Measurements from ENCODE around the gene MRPS14.
"Not testable (repeated sequence)": the region's sequence is repeated elsewhere in the genome, so short reads cannot be mapped to it uniquely, and the experiment has no call there.

MRPS14 gene

DNA sequence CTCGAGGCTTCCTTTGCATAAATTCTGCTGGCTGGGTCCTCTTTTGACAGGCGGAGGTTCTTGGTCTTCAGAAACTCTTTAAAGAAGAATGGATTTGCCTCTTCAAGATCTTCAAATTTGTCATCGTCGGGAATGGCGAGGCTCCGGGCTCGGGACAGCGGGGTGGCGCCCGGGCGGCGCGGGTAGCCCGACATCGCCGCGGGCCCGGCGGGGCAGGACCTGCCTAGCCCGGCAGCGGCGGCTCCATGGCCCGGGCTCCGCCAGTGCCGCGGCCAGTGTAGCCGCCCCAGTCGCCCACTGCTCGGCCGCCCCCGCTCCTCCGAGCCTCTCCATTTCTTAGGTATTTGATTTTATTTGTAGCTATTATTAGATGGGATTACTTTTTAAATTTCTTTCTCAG, 22.3 kb upstream of the MRPS14 start:
- H3K4me3 ChIP-seq (ENCODE audit: insufficient read depth, low read depth, low read length, poor library complexity, severe bottlenecking) = no peak overlapping the region
- no peaks in the 10 kb centered on the region for H3K36me3 ChIP-seq (ENCODE audit: control insufficient read depth, insufficient read depth, low read length)
- no peaks in the 10 kb centered on the region for H3K9me3 ChIP-seq (ENCODE audit: control insufficient read depth, low read length)
- H3K27me3 ChIP-seq (replicated peaks; ENCODE audit: control insufficient read depth, insufficient read depth, low read length, poor library complexity, severe bottlenecking) = no peaks in the 10 kb centered on the region
- H3K27ac ChIP-seq (ENCODE audit: insufficient read depth, low read length, poor library complexity, severe bottlenecking) = no peak overlapping the region
- no peaks in the 10 kb centered on the region for H3K4me1 ChIP-seq (ENCODE audit: control insufficient read depth, insufficient read depth, low read length, poor library complexity, severe bottlenecking)
- no peak for DNase-seq

DNA sequence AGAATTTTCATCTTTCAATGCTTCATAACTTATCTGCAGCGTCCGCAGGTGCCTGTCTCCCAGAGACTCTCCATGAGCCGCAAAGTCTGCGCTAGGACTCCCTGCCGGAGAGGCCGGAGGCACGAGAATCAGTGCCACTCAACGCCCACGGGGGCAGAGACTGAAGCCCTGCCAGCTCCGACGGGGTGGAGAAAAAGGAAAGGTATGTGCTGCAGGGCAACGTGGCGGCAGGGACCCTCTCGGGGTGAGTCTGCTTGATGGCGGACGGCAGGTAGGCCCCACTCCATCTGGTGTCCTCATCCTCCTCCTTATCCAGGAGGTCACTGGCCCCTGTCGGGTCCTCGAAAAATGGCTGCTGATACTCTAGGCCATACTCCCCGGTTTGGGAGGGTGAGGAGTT, 21.9 kb upstream of the MRPS14 start:
- H3K36me3 ChIP-seq (ENCODE audit: control insufficient read depth, insufficient read depth, low read length) = no peaks in the 10 kb centered on the region
- H3K9me3 ChIP-seq (ENCODE audit: control insufficient read depth, low read length) = no peaks in the 10 kb centered on the region
- H3K4me3 ChIP-seq (ENCODE audit: insufficient read depth, low read depth, low read length, poor library complexity, severe bottlenecking) = no peak overlapping the region
- no peaks in the 10 kb centered on the region for H3K4me1 ChIP-seq (ENCODE audit: control insufficient read depth, insufficient read depth, low read length, poor library complexity, severe bottlenecking)
- H3K27ac ChIP-seq (ENCODE audit: insufficient read depth, low read length, poor library complexity, severe bottlenecking) = no peak overlapping the region
- no peak for DNase-seq
- no peaks in the 10 kb centered on the region for H3K27me3 ChIP-seq (replicated peaks; ENCODE audit: control insufficient read depth, insufficient read depth, low read length, poor library complexity, severe bottlenecking)

DNA sequence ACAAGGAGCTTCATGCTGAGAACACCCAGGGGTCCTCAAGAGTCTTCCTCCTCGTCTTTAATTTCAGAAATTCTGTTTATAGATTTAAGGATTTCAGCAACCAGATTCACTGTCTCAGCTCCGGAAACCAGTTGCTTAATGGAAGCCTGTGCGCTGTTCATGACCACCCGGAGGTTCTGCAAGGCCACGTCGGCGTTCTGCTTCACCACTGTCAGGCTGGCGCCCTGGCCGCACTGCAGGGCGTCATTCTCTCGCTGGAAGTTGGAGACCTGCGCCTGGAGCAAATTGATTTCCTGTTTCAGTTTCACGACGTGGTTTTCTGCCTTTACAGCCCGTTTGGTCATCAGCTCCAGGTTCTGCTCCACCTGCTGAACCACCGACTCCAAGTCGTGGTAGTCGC, 21.4 kb upstream of the MRPS14 start:
- H3K36me3 ChIP-seq (ENCODE audit: control insufficient read depth, insufficient read depth, low read length); H3K4me1 ChIP-seq (ENCODE audit: control insufficient read depth, insufficient read depth, low read length, poor library complexity, severe bottlenecking); H3K27ac ChIP-seq (ENCODE audit: insufficient read depth, low read length, poor library complexity, severe bottlenecking); H3K27me3 ChIP-seq (replicated peaks; ENCODE audit: control insufficient read depth, insufficient read depth, low read length, poor library complexity, severe bottlenecking); H3K4me3 ChIP-seq (ENCODE audit: insufficient read depth, low read depth, low read length, poor library complexity, severe bottlenecking); DNase-seq; H3K9me3 ChIP-seq (ENCODE audit: control insufficient read depth, low read length): not testable (repeated sequence)

DNA sequence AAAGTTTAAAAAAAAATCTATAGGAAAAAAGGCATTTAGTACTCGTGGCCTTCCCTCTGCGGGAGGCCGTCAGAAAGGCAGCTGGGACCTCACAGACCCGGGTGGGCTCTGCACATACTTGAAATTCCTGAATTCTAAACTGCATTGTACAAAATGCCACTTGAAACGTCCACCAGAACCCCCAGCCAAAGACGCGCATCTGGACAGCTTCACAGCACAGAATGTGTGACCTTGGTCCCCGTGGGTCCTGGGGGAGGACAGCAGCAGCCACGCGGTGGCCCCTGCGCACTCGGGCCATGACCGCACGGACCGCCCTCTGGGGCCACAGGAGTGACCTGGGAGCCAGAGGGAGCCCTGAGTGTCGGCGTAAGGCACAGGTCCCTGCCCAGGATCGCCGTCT, 20.6 kb upstream of the MRPS14 start:
- Histone ChIP-seq H3K36me3 (ENCODE audit: control insufficient read depth, insufficient read depth, low read length) (no peaks in the 10 kb centered on the region), H3K27ac (ENCODE audit: insufficient read depth, low read length, poor library complexity, severe bottlenecking) (no peak overlapping the region), H3K9me3 (ENCODE audit: control insufficient read depth, low read length) (no peaks in the 10 kb centered on the region), H3K4me3 (ENCODE audit: insufficient read depth, low read depth, low read length, poor library complexity, severe bottlenecking) (no peak overlapping the region), H3K4me1 (ENCODE audit: control insufficient read depth, insufficient read depth, low read length, poor library complexity, severe bottlenecking) (no peaks in the 10 kb centered on the region), H3K27me3 (replicated peaks; ENCODE audit: control insufficient read depth, insufficient read depth, low read length, poor library complexity, severe bottlenecking) (no peaks in the 10 kb centered on the region)
- DNase-seq = no peak

DNA sequence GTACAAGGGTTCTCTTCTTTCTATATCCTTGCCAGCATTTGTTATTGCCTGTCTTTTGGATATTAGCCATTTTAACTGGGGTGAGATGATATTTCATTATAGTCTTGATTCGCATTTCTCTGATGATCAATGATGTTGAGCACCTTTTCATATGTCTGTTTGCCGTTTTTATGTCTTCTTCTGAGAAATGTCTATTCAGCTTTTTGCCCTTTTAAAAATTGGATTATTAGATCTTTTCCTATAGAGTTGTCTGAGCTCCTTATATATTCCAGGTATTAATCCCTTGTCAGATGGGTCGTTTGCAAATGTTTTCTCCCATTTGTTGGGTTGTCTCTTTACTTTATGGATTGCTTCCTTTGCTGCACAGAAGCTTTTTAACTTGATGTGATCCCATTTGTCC, 19.4 kb upstream of the MRPS14 start:
- Histone ChIP-seq H3K4me3 (ENCODE audit: insufficient read depth, low read depth, low read length, poor library complexity, severe bottlenecking) (no peak overlapping the region), H3K27me3 (replicated peaks; ENCODE audit: control insufficient read depth, insufficient read depth, low read length, poor library complexity, severe bottlenecking) (no peaks in the 10 kb centered on the region), H3K9me3 (ENCODE audit: control insufficient read depth, low read length) (no peaks in the 10 kb centered on the region), H3K36me3 (ENCODE audit: control insufficient read depth, insufficient read depth, low read length) (no peaks in the 10 kb centered on the region), H3K27ac (ENCODE audit: insufficient read depth, low read length, poor library complexity, severe bottlenecking) (no peak overlapping the region), H3K4me1 (ENCODE audit: control insufficient read depth, insufficient read depth, low read length, poor library complexity, severe bottlenecking) (no peaks in the 10 kb centered on the region)
- DNase-seq = no peak

DNA sequence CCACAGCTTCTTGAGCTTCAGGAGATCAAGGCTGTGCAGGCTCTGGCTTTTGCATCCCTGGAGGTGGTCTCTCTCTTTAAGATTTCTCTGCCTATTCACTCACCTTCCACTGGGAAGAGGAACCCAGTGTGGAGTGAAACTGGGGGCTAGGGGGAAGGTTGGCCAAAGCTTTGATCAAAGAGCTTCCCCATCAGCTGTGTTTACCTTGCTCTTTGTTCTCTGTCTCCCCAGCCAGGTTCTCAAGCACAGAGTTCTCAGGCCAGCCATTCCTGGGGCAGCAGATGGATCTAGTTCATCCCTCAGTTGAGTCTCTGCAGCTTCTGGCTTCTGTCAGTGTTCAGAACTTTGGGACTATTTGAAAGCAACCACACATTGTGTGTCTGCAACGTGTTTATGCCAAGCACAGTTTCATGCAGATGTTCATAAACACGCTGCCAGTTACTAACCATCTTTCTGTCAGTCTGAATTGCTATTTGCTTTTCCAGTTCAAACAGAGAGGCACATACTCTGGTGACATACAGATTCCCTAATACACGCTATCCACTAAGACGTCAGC, 17.2 kb upstream of the MRPS14 start:
- H3K27ac ChIP-seq (ENCODE audit: insufficient read depth, low read length, poor library complexity, severe bottlenecking) = no peak overlapping the region
- no peaks in the 10 kb centered on the region for H3K27me3 ChIP-seq (replicated peaks; ENCODE audit: control insufficient read depth, insufficient read depth, low read length, poor library complexity, severe bottlenecking)
- H3K9me3 ChIP-seq (ENCODE audit: control insufficient read depth, low read length) = no peaks in the 10 kb centered on the region
- H3K4me3 ChIP-seq (ENCODE audit: insufficient read depth, low read depth, low read length, poor library complexity, severe bottlenecking) = no peak overlapping the region
- no peaks in the 10 kb centered on the region for H3K36me3 ChIP-seq (ENCODE audit: control insufficient read depth, insufficient read depth, low read length)
- no peaks in the 10 kb centered on the region for H3K4me1 ChIP-seq (ENCODE audit: control insufficient read depth, insufficient read depth, low read length, poor library complexity, severe bottlenecking)
- DNase-seq = no peak

DNA sequence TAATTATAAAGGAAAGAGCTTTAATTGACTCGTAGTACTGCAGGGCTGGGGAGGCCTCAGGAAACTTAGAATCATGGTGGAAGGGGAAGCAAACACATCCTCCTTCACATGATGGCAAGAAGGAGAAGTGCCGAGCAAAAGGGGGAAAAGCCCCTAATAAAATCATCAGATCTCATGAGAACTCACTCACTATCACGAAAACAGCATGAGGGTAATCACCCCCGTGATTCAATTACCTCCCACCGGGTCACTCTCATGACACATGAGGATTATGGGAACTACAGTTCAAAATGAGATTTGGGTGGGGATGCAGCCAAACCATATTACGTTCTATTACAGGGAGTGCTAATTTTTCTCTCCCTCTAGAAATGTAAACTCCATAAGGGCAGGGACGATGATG, 14.2 kb upstream of the MRPS14 start:
- no peak for DNase-seq
- Histone ChIP-seq H3K36me3 (ENCODE audit: control insufficient read depth, insufficient read depth, low read length) (no peaks in the 10 kb centered on the region), H3K27me3 (replicated peaks; ENCODE audit: control insufficient read depth, insufficient read depth, low read length, poor library complexity, severe bottlenecking) (no peaks in the 10 kb centered on the region), H3K9me3 (ENCODE audit: control insufficient read depth, low read length) (no peaks in the 10 kb centered on the region), H3K4me1 (ENCODE audit: control insufficient read depth, insufficient read depth, low read length, poor library complexity, severe bottlenecking) (no peaks in the 10 kb centered on the region), H3K4me3 (ENCODE audit: insufficient read depth, low read depth, low read length, poor library complexity, severe bottlenecking) (no peak overlapping the region), H3K27ac (ENCODE audit: insufficient read depth, low read length, poor library complexity, severe bottlenecking) (no peak overlapping the region)

DNA sequence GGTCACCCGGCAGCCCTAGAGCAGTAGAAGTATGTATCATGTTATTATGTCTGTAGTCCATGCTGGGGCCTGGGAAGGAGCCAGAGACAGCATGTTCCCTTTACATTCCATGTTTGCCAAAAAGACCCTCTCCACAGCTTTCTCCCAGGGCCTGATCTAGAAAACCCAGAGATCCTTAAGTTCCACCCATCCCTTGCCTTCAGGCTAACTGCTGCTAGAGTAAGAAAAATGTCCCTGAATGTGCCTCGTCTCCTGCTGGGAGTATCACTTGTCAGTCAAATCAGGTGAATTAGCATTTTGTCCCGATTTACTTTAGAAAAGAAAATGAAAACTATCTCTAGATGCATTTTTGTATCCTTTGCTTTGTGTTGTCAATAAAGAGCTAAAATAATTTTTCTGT, 13.3 kb upstream of the MRPS14 start:
- Histone ChIP-seq H3K4me1 (ENCODE audit: control insufficient read depth, insufficient read depth, low read length, poor library complexity, severe bottlenecking) (no peaks in the 10 kb centered on the region), H3K27me3 (replicated peaks; ENCODE audit: control insufficient read depth, insufficient read depth, low read length, poor library complexity, severe bottlenecking) (no peaks in the 10 kb centered on the region), H3K9me3 (ENCODE audit: control insufficient read depth, low read length) (no peaks in the 10 kb centered on the region), H3K4me3 (ENCODE audit: insufficient read depth, low read depth, low read length, poor library complexity, severe bottlenecking) (no peak overlapping the region), H3K27ac (ENCODE audit: insufficient read depth, low read length, poor library complexity, severe bottlenecking) (no peak overlapping the region), H3K36me3 (ENCODE audit: control insufficient read depth, insufficient read depth, low read length) (no peaks in the 10 kb centered on the region)
- DNase-seq = no peak

DNA sequence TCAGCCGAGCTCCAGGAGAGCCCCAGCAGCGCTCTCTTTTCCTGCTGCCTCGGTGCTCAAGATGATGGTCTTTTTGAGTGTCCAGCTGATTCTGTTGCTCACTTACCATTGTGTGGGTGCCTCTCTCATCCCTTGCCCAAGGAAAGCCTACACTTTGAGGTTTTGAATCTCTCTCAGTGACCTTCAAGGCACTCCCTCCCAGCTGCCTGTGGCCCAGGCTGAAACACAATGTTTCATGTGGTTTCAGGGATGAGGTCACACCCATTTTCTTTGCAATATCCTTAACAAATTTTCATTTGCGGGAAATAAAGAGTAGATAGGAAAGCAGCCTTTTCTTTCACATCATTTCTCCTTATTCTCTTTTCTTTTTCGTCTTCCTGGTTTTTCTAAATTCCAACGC, 12.6 kb upstream of the MRPS14 start:
- Histone ChIP-seq H3K36me3 (ENCODE audit: control insufficient read depth, insufficient read depth, low read length) (no peaks in the 10 kb centered on the region), H3K27ac (ENCODE audit: insufficient read depth, low read length, poor library complexity, severe bottlenecking) (no peak overlapping the region), H3K4me1 (ENCODE audit: control insufficient read depth, insufficient read depth, low read length, poor library complexity, severe bottlenecking) (no peaks in the 10 kb centered on the region), H3K9me3 (ENCODE audit: control insufficient read depth, low read length) (no peaks in the 10 kb centered on the region), H3K27me3 (replicated peaks; ENCODE audit: control insufficient read depth, insufficient read depth, low read length, poor library complexity, severe bottlenecking) (no peaks in the 10 kb centered on the region), H3K4me3 (ENCODE audit: insufficient read depth, low read depth, low read length, poor library complexity, severe bottlenecking) (no peak overlapping the region)
- DNase-seq = no peak

DNA sequence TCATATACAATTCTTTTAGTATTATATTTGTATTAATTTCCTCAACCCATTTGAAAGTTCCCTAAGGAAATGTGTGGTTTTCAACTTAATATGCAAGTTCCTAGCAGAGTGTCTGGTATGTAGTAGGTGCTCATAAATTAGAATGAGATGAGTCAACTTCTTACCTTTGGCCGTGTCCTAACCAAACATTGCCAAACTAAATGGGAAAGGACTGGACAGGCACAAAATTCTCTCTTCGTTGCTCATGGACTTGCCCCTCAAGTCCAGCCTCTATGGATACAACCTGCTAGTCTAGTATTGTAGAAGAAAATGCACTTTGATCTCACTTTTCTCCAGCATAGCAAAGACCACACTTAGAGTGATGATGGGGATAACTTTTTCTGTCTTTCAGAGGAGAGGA, 11.6 kb upstream of the MRPS14 start:
- Histone ChIP-seq H3K4me3 (ENCODE audit: insufficient read depth, low read depth, low read length, poor library complexity, severe bottlenecking) (no peak overlapping the region), H3K27ac (ENCODE audit: insufficient read depth, low read length, poor library complexity, severe bottlenecking) (no peak overlapping the region), H3K27me3 (replicated peaks; ENCODE audit: control insufficient read depth, insufficient read depth, low read length, poor library complexity, severe bottlenecking) (no peaks in the 10 kb centered on the region), H3K36me3 (ENCODE audit: control insufficient read depth, insufficient read depth, low read length) (no peaks in the 10 kb centered on the region), H3K4me1 (ENCODE audit: control insufficient read depth, insufficient read depth, low read length, poor library complexity, severe bottlenecking) (no peaks in the 10 kb centered on the region), H3K9me3 (ENCODE audit: control insufficient read depth, low read length) (no peaks in the 10 kb centered on the region)
- no peak for DNase-seq

DNA sequence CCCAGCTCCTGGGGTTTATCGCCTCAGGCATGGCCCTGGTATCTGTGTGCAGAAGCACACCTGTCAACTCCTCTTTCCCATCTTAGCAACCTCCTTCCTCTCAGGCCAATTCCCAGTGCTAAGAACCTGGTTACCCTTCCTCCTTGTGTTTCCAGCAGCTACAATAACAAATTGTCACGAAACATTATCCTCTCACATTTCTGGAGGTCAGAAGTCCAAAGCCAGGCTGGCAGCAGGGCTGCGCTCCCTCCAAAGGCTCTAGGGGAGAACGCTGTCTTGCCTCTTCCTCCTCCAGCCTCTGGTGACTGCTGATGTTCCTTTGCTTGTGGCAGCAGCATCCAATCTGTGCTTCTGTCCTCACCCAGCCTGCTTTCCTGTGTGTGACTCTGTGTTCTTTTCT, 10.7 kb upstream of the MRPS14 start:
- H3K4me3 ChIP-seq (ENCODE audit: insufficient read depth, low read depth, low read length, poor library complexity, severe bottlenecking) = no peak overlapping the region
- H3K27me3 ChIP-seq (replicated peaks; ENCODE audit: control insufficient read depth, insufficient read depth, low read length, poor library complexity, severe bottlenecking) = no peaks in the 10 kb centered on the region
- no peak for DNase-seq
- H3K9me3 ChIP-seq (ENCODE audit: control insufficient read depth, low read length) = no peaks in the 10 kb centered on the region
- H3K36me3 ChIP-seq (ENCODE audit: control insufficient read depth, insufficient read depth, low read length) = no peaks in the 10 kb centered on the region
- no peaks in the 10 kb centered on the region for H3K4me1 ChIP-seq (ENCODE audit: control insufficient read depth, insufficient read depth, low read length, poor library complexity, severe bottlenecking)
- H3K27ac ChIP-seq (ENCODE audit: insufficient read depth, low read length, poor library complexity, severe bottlenecking) = no peak overlapping the region
